Astrocyte of the spinal cord (primary cell): ENCODE results near the gene SLC35F1.

ENCODE experiments used
- DNase-seq: peaks from one replicate; pipeline ENCODE4 v3.0.0; 2011; ENCODE audit warnings: low read depth, low spot score
- H3K4me3 ChIP-seq: 2 replicates; pipeline ENCODE4 v1.5.1; 2011; ENCODE audit warnings: low read depth, mild to moderate bottlenecking, low read length, moderate library complexity
- CTCF ChIP-seq: IDR thresholded peaks from 2 replicates; pipeline ENCODE4 v1.5.1; 2012; ENCODE audit warnings: low read depth, mild to moderate bottlenecking, low read length, inconsistent platforms
- in situ Hi-C: cut with HindIII; loops from 2 replicates; pipeline ENCODE4 v1.10.0; 2017; ENCODE audit warnings: low sequenced_read_pairs

SLC35F1 gene

GRCh38 chr6:118228886-118229285 is 321.8 kb downstream of the SLC35F1 start:
- in situ Hi-C loops = no loop called here
- DNase-seq = no peak
- H3K4me3 ChIP-seq = no peak overlapping the region
- no peak for TF ChIP-seq CTCF

GRCh38 chr6:118240878-118241528 is 333.9 kb downstream of the SLC35F1 start:
- in situ Hi-C loops = no loop called here
- no peak for DNase-seq
- H3K4me3 ChIP-seq = no peak overlapping the region
- TF ChIP-seq CTCF = no peak

GRCh38 chr6:118246406-118246805 is 339.3 kb downstream of the SLC35F1 start:
- in situ Hi-C loops = no loop called here
- DNase-seq = no peak
- TF ChIP-seq CTCF = no peak
- no peak overlapping the region for H3K4me3 ChIP-seq

- in situ Hi-C loops = no loop called here
- no peak for DNase-seq
- H3K4me3 ChIP-seq = no peak overlapping the region
- TF ChIP-seq CTCF = no peak
Observed at GRCh38 chr6:118248171-118248570, 341.1 kb downstream of the SLC35F1 start.

- no peak for TF ChIP-seq CTCF
- in situ Hi-C loops = no loop called here
- DNase-seq = no peak
- H3K4me3 ChIP-seq = no peak overlapping the region
Observed at GRCh38 chr6:118249680-118250079, 342.6 kb downstream of the SLC35F1 start.

- in situ Hi-C loops = no loop called here
- no peak for TF ChIP-seq CTCF
- no peak for DNase-seq
- H3K4me3 ChIP-seq = no peak overlapping the region
Observed at GRCh38 chr6:118252474-118252873, 345.4 kb downstream of the SLC35F1 start.

- DNase-seq = no peak
- no peak overlapping the region for H3K4me3 ChIP-seq
- in situ Hi-C loops = no loop called here
- no peak for TF ChIP-seq CTCF
Observed at GRCh38 chr6:118253741-118254140, 346.7 kb downstream of the SLC35F1 start.
